ENCODE data around the gene GEN1.

Gene GEN1

DNA sequence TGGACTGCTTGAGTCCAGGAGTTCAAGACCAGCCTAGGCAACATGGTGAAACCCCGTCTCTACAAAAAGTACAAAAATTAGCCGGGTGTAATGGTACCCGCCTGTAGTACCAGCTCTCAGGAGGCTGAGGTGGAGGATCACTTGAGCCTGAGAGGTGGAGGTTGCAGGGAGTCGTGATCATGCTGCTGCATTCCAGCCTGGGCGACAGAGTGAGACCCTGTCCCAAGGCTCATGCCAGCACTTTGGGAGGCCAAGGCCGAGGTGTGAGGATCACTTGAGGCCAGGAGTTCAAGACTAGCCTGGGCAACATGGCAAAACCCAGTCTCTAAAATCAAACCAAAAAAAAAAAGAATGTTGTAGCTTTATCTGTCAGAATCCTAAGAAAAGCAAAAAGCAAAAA is 25.7 kb upstream of the GEN1 start:
- H3K9ac ChIP-seq (ENCODE audit: low read depth, low read length), result no peak overlapping the region
- no peak overlapping the region for H3K4me3 ChIP-seq (ENCODE audit: low read depth, low read length)
- peaks cover 14% of the 10 kb centered on the region for H3K4me1 ChIP-seq (ENCODE audit: control insufficient read depth, insufficient read depth, low read length)
- peaks cover 91% of the 10 kb centered on the region for H3K36me3 ChIP-seq (ENCODE audit: control insufficient read depth, insufficient read depth, low read length)
- no peak overlapping the region for H3K27ac ChIP-seq (ENCODE audit: low read depth, low read length)
- no peaks in the 10 kb centered on the region for H3K9me3 ChIP-seq (ENCODE audit: control insufficient read depth, insufficient read depth, low read length)
- H3K27me3 ChIP-seq (ENCODE audit: control insufficient read depth, insufficient read depth, low read length), result no peaks in the 10 kb centered on the region

DNA sequence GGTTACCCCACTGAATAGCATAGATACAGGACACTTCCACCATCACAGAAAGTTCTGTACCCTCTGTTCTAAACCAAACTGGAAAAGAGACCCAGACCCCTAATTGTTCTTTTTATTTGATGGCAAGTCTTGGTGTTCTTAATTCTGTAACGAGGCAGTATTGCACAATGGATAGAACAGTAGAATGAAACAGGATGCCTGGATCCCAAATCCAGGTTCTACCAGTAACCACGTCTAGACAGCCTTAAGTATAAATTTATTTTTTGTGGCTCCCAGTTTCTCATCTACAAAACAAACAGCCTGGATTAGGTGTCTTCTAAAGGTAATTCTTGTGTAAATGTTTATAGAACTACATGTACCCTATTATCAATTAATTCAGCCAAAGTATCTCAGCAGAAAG is 24.1 kb upstream of the GEN1 start:
- H3K9ac ChIP-seq (ENCODE audit: low read depth, low read length), result no peak overlapping the region
- no peak overlapping the region for H3K27ac ChIP-seq (ENCODE audit: low read depth, low read length)
- no peak overlapping the region for H3K4me3 ChIP-seq (ENCODE audit: low read depth, low read length)
- peaks cover 14% of the 10 kb centered on the region for H3K4me1 ChIP-seq (ENCODE audit: control insufficient read depth, insufficient read depth, low read length)
- H3K9me3 ChIP-seq (ENCODE audit: control insufficient read depth, insufficient read depth, low read length), result no peaks in the 10 kb centered on the region
- peaks cover 90% of the 10 kb centered on the region for H3K36me3 ChIP-seq (ENCODE audit: control insufficient read depth, insufficient read depth, low read length)
- no peaks in the 10 kb centered on the region for H3K27me3 ChIP-seq (ENCODE audit: control insufficient read depth, insufficient read depth, low read length)

DNA sequence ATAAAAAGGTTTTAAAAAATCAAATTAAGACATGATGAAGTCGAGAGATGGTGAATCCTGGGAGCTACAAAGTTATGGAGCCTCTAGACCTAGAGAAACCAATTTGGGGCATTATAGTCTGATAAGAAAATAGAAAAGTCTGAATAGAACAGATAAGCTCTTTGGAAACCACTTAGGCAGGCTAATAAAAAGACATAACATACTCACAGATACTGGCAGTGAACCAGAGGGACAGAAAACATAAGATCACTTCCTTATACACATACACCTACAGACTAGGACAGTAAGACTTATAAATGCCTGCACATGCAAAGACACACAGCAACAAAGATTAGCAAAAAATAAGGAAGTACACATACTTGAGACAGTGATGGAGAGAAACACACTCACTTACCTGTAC is 20.3 kb upstream of the GEN1 start:
- Histone ChIP-seq H3K27me3 (ENCODE audit: control insufficient read depth, insufficient read depth, low read length) (no peaks in the 10 kb centered on the region), H3K9me3 (ENCODE audit: control insufficient read depth, insufficient read depth, low read length) (no peaks in the 10 kb centered on the region), H3K27ac (ENCODE audit: low read depth, low read length) (no peak overlapping the region), H3K36me3 (ENCODE audit: control insufficient read depth, insufficient read depth, low read length) (peaks cover 92% of the 10 kb centered on the region), H3K4me1 (ENCODE audit: control insufficient read depth, insufficient read depth, low read length) (peaks cover 14% of the 10 kb centered on the region), H3K4me3 (ENCODE audit: low read depth, low read length) (no peak overlapping the region), H3K9ac (ENCODE audit: low read depth, low read length) (no peak overlapping the region)

GRCh38 chr2:17735864-17736263 is 18.1 kb upstream of the GEN1 start:
- Histone ChIP-seq H3K9me3 (ENCODE audit: control insufficient read depth, insufficient read depth, low read length) (no peaks in the 10 kb centered on the region), H3K4me3 (ENCODE audit: low read depth, low read length) (no peak overlapping the region), H3K4me1 (ENCODE audit: control insufficient read depth, insufficient read depth, low read length) (no peaks in the 10 kb centered on the region), H3K27ac (ENCODE audit: low read depth, low read length) (no peak overlapping the region), H3K9ac (ENCODE audit: low read depth, low read length) (no peak overlapping the region), H3K36me3 (ENCODE audit: control insufficient read depth, insufficient read depth, low read length) (peaks cover 95% of the 10 kb centered on the region), H3K27me3 (ENCODE audit: control insufficient read depth, insufficient read depth, low read length) (no peaks in the 10 kb centered on the region)

DNA sequence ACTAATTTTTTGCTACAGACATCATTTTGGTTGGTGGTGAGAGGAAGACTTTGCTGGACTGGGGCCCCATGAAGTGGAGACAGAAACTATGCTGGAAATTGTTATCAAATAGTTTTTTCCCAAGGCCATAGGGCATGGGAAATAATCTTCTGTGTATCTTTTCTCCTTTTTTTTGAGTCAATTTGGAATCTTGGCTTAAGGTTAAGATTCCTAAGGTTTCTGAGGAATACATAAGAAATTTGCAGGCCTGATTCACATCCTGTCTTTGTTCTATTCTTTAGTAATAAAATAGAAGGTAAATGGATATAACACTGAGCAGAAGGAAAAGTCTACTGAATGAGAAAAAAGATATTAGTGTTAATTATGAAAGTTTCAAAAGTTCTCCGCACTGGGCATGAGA is 16.9 kb upstream of the GEN1 start:
- Histone ChIP-seq H3K27ac (ENCODE audit: low read depth, low read length) (no peak overlapping the region), H3K36me3 (ENCODE audit: control insufficient read depth, insufficient read depth, low read length) (peaks cover 92% of the 10 kb centered on the region), H3K27me3 (ENCODE audit: control insufficient read depth, insufficient read depth, low read length) (no peaks in the 10 kb centered on the region), H3K4me3 (ENCODE audit: low read depth, low read length) (no peak overlapping the region), H3K4me1 (ENCODE audit: control insufficient read depth, insufficient read depth, low read length) (no peaks in the 10 kb centered on the region), H3K9me3 (ENCODE audit: control insufficient read depth, insufficient read depth, low read length) (no peaks in the 10 kb centered on the region), H3K9ac (ENCODE audit: low read depth, low read length) (no peak overlapping the region)

DNA sequence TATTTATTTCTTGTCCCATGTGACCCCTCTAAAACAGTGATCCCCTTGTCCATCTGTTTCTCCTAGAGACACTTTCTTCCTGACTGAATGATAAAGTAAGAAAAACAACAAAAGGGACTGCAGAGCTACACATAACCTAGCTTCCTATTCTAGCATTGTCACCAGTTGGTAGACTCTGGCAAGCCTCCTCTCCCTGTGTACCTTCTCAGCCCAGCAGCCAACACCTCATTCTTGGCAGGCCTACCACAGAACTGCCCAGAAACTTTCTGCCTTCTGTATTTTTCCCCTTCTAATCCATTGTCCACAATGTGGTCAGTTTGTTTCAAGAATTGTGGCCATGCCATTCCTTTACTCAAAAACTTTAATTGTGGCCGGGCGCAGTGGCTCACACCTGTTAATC is 13.7 kb upstream of the GEN1 start:
- Histone ChIP-seq H3K4me3 (ENCODE audit: low read depth, low read length) (no peak overlapping the region), H3K9me3 (ENCODE audit: control insufficient read depth, insufficient read depth, low read length) (no peaks in the 10 kb centered on the region), H3K27ac (ENCODE audit: low read depth, low read length) (no peak overlapping the region), H3K36me3 (ENCODE audit: control insufficient read depth, insufficient read depth, low read length) (peaks cover 83% of the 10 kb centered on the region), H3K4me1 (ENCODE audit: control insufficient read depth, insufficient read depth, low read length) (no peaks in the 10 kb centered on the region), H3K27me3 (ENCODE audit: control insufficient read depth, insufficient read depth, low read length) (no peaks in the 10 kb centered on the region), H3K9ac (ENCODE audit: low read depth, low read length) (no peak overlapping the region)

- Histone ChIP-seq H3K27me3 (ENCODE audit: control insufficient read depth, insufficient read depth, low read length) (no peaks in the 10 kb centered on the region), H3K4me1 (ENCODE audit: control insufficient read depth, insufficient read depth, low read length) (peaks cover 40% of the 10 kb centered on the region), H3K27ac (ENCODE audit: low read depth, low read length) (peak overlapping the region; percentile 85), H3K9ac (ENCODE audit: low read depth, low read length) (no peak overlapping the region), H3K4me3 (ENCODE audit: low read depth, low read length) (peak overlapping the region; percentile 28), H3K9me3 (ENCODE audit: control insufficient read depth, insufficient read depth, low read length) (no peaks in the 10 kb centered on the region), H3K36me3 (ENCODE audit: control insufficient read depth, insufficient read depth, low read length) (peaks cover 28% of the 10 kb centered on the region)
These were observed 6.1 kb upstream of the GEN1 start for GRCh38 chr2:17747684-17748452.

DNA sequence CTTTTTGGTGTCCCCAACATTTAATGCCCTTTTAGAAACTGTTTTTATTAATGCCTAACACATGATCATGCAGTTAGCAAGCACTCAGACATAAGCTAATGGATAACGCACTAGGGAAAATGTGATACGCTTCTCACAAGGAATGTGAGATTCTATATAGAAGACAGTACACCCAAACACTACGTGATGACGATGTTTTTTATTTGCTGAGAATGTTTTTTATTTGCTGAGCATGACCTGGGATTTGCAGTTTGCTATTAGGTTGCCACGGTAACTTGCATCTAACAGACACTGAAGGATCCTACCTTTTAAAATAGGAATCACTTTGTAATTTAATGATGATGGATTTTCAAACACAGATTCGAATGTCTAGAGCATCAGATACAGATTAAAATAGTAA is 5.2 kb upstream of the GEN1 start:
- peaks cover 40% of the 10 kb centered on the region for H3K4me1 ChIP-seq (ENCODE audit: control insufficient read depth, insufficient read depth, low read length)
- H3K9ac ChIP-seq (ENCODE audit: low read depth, low read length), result no peak overlapping the region
- H3K4me3 ChIP-seq (ENCODE audit: low read depth, low read length), result peak overlapping the region; percentile 28; the same call in 1 of the 2 replicates
- no peaks in the 10 kb centered on the region for H3K9me3 ChIP-seq (ENCODE audit: control insufficient read depth, insufficient read depth, low read length)
- peak overlapping the region; percentile 85 for H3K27ac ChIP-seq (ENCODE audit: low read depth, low read length)
- H3K27me3 ChIP-seq (ENCODE audit: control insufficient read depth, insufficient read depth, low read length), result no peaks in the 10 kb centered on the region
- H3K36me3 ChIP-seq (ENCODE audit: control insufficient read depth, insufficient read depth, low read length), result peaks cover 24% of the 10 kb centered on the region

DNA sequence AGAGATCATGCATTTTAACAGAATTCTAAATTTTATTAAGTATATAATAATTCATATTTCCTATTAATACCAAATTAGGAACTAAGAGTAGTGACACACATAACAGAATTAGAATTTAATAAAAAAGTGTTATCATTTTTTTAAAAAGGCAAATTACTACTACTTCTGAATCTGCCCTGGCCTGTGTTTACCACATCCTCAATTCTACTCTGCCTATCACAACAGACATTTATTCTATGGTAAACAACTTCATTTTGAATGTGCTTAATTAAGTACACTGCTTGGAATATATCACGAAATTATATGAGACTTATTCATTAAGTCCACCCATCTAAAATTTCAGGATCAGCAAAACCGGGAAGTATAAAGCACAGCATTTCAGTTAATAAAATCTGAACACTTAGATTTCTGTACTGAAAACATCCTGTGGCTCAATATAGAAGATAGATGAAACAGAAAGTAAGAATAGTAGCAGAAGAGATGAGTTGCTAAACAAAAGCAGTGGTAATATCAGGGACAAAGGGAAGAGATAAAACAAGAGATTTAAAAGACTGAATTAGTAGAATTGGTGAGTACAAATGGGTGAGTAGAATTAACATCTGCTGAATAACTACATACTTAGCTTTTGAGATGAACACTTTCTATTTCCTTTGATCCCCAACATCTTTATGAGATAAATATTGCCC is 4.0 kb upstream of the GEN1 start:
- no peaks in the 10 kb centered on the region for H3K9me3 ChIP-seq (ENCODE audit: control insufficient read depth, insufficient read depth, low read length)
- H3K4me1 ChIP-seq (ENCODE audit: control insufficient read depth, insufficient read depth, low read length), result peaks cover 40% of the 10 kb centered on the region
- H3K27me3 ChIP-seq (ENCODE audit: control insufficient read depth, insufficient read depth, low read length), result no peaks in the 10 kb centered on the region
- H3K36me3 ChIP-seq (ENCODE audit: control insufficient read depth, insufficient read depth, low read length), result peaks cover 12% of the 10 kb centered on the region
- H3K27ac ChIP-seq (ENCODE audit: low read depth, low read length), result no peak overlapping the region
- no peak overlapping the region for H3K4me3 ChIP-seq (ENCODE audit: low read depth, low read length)
- no peak overlapping the region for H3K9ac ChIP-seq (ENCODE audit: low read depth, low read length)

DNA sequence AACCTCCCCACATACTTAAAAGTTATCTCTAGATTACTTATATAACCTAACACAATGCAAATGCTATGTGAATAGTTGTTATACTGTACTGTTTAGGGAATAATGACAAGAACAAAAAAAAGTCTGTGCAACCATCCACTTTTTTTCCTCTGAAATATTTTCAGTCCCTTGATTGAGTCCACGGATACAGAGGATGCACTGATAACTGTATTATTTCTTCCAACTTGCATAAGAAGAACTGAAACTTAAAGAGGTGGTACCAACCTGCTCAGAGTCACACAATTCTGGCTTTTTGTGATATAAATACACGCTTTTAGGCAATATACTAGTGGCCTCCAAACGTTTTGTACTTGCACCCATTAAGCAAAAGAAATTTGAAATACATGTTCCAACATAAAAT is 1.7 kb upstream of the GEN1 start:
- Histone ChIP-seq H3K36me3 (ENCODE audit: control insufficient read depth, insufficient read depth, low read length) (no peaks in the 10 kb centered on the region; the same call in 1 of the 2 replicates), H3K27ac (ENCODE audit: low read depth, low read length) (no peak overlapping the region), H3K9ac (ENCODE audit: low read depth, low read length) (no peak overlapping the region), H3K9me3 (ENCODE audit: control insufficient read depth, insufficient read depth, low read length) (no peaks in the 10 kb centered on the region), H3K27me3 (ENCODE audit: control insufficient read depth, insufficient read depth, low read length) (no peaks in the 10 kb centered on the region), H3K4me1 (ENCODE audit: control insufficient read depth, insufficient read depth, low read length) (peaks cover 46% of the 10 kb centered on the region), H3K4me3 (ENCODE audit: low read depth, low read length) (peak overlapping the region; percentile 80)

Measured in HUES48 (cell line).